ENCODE data around the gene NME3. TPM values are rescaled to one million over a fixed set of nuclear protein-coding genes. Genes with fewer than 3 reads are reported as not detected.

NME3 gene
- total RNA-seq, 1 donor from 2014 or later = 33.9 TPM

Small RNA genes within 50 kb of the gene (microRNA-seq; reads per million reads assigned to microRNA genes)
- gene MIR3177 = not detected

Other genes starting within 250 kb of the NME3 start
- gene TMEM204, start 237.9 kb downstream of the NME3 start, total RNA-seq = 30.7 TPM
- gene IFT140, start 159.5 kb downstream of the NME3 start, total RNA-seq = 7.2 TPM
- gene CRAMP1, start 159.2 kb downstream of the NME3 start, total RNA-seq = 9.8 TPM
- gene JPT2, start 93.3 kb downstream of the NME3 start, total RNA-seq = 41.5 TPM
- 66.4 TPM for gene MAPK8IP3, start 65.3 kb downstream of the NME3 start, total RNA-seq
- 8.2 TPM for gene EME2, start 1.3 kb upstream of the NME3 start, total RNA-seq
- gene MRPS34, start 1.6 kb upstream of the NME3 start, total RNA-seq = 80.8 TPM
- gene SPSB3, start 11.0 kb upstream of the NME3 start, total RNA-seq = 36.1 TPM
- gene NUBP2, start 11.4 kb upstream of the NME3 start, total RNA-seq = 37.9 TPM
- gene IGFALS, start 22.2 kb upstream of the NME3 start, total RNA-seq = not detected
- gene HAGH, start 55.3 kb upstream of the NME3 start, total RNA-seq = 171 TPM
- 28.3 TPM for gene FAHD1, start 55.7 kb upstream of the NME3 start, total RNA-seq
- not detected for gene MEIOB, start 100.6 kb upstream of the NME3 start, total RNA-seq
- gene HS3ST6, start 146.9 kb upstream of the NME3 start, total RNA-seq = not detected
- gene MSRB1, start 171.7 kb upstream of the NME3 start, total RNA-seq = 25.3 TPM
- gene RPL3L, start 183.1 kb upstream of the NME3 start, total RNA-seq = 271 TPM
- 737 TPM for gene NDUFB10, start 188.0 kb upstream of the NME3 start, total RNA-seq
- 907 TPM for gene RPS2, start 193.3 kb upstream of the NME3 start, total RNA-seq
- gene RNF151, start 195.3 kb upstream of the NME3 start, total RNA-seq = not detected
- gene TBL3, start 200.5 kb upstream of the NME3 start, total RNA-seq = 24.9 TPM
- 0.22 TPM for gene NOXO1, start 209.9 kb upstream of the NME3 start, total RNA-seq
- 25.8 TPM for gene GFER, start 212.7 kb upstream of the NME3 start, total RNA-seq
- 0.62 TPM for gene SYNGR3, start 218.4 kb upstream of the NME3 start, total RNA-seq
- 18.5 TPM for gene ZNF598, start 238.3 kb upstream of the NME3 start, total RNA-seq
- gene NPW, start 248.2 kb upstream of the NME3 start, total RNA-seq = not detected

Measured in Right ventricle myocardium inferior (tissue), 1 donor.